GM21723 (cell line): ENCODE measurements around the gene TSPAN31.
"Not testable (repeated sequence)": the region's sequence is repeated elsewhere in the genome, so short reads cannot be mapped to it uniquely, and the experiment has no call there.

Experiments
- ATAC-seq: cut with Tn5 transposase; IDR thresholded peaks from one replicate; pipeline ENCODE4 v1.9.1; 2021; ENCODE audit warnings: mild to moderate bottlenecking, moderate library complexity; ENCODE audit not compliant: unreplicated experiment

The TSPAN31 gene, protein sequence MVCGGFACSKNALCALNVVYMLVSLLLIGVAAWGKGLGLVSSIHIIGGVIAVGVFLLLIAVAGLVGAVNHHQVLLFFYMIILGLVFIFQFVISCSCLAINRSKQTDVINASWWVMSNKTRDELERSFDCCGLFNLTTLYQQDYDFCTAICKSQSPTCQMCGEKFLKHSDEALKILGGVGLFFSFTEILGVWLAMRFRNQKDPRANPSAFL

DNA sequence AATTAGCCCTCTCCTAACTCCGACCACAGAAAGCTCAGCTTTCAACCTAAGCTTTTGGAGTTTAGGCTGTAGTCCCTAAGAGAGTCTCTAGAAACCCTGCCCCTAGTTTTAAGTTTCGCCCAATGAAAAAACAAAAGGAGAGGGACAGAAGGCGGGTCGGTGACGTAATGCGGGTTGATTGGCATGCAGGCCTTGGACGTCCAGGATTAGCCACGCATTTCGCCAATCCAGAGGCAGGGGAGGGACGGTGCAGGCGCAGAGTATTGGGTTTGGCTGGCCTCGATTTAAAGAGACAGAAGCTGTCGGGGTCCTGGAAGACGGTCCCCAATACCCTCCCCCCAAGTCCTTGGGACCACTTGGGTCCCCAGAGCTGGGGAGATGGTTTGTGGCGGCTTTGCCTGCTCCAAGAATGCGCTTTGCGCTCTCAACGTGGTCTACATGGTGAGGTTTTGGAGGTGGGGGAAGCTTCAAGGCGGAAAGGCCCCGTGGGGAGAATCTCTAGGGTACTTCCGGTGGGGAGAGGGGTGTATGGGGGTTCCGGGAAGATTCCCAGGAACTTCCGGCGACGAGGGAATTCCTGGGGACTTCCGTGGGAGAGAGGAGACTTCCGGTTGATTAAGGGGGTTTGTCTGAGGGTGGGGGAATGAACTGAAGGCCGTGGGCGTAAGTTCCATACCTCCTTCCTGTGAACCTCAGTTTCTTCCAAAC is at the start of gene TSPAN31:
TSPAN31 (plus strand) TSS at position 263 of the 708 bp plus-strand sequence; CDS start at position 379, 116 bp downstream.
- ATAC-seq: peak; percentile 83

DNA sequence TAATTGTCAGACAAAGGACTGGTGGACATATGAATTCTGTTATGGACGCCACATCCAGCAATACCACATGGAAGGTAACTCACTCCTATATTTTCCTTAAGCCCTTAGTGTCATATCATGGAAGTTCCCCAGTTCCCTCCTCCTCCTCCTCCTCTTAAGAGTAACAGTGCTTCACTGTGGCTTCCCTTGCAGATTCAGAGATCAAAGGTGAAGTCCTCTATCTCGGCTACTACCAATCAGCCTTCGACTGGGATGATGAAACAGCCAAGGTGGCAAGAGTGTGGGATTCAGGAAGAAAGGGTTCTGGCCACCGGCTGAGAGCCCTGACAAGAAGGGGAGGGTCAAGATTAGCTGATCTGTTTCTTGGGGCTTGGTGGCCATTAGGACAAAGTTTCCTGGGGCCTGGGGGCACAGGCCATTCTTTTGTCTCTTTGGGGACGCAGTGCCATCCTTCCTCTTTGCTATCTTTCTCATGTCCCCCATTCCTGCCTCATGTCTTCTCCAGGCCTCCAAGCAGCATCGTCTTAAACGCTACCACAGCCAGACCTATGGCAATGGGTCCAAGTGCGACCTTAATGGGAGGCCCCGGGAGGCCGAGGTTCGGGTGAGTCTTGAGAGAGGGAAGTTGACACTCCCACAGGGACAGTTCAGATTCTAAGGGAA is 48.9 kb upstream of the TSPAN31 start:
- ATAC-seq: no peak

DNA sequence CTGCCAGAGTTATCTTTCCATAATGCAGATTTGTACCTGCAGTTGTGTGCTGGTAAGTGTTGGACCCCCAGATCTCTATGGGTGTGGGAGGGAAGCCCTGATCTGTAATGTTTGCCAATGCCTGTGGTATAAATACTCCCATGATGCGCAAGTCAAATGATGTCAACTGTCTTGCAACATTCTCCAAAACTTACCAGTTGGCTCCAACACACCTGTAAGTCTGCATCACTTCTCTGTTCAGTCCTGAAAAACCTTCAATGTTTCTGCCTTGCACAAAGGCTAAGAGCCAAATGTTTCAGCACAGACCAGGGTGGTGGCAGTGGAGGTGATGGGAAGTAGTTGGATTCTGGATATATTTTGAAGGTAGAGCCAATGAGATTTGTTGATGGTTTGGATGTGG is 47.8 kb upstream of the TSPAN31 start:
- ATAC-seq: no peak

DNA sequence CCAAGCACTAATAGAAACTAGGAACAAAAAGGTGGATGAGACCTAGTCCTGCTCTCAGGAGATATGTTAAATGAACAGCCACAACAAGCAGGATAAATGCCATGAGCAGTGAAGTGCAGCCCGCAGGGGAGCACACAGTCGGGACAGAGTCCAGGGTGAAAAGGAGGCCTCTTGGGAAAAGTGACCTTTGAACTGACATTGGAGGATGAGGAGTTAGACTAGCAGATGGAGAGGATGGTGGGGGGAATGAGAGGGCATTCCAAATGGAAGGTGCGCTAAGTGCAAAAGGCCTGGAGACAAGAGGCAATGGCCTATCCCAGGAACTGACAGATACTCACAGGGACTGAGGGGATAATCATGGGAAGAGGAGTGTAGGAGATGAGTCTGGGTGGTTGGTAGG is 46.4 kb upstream of the TSPAN31 start:
- no peak for ATAC-seq

DNA sequence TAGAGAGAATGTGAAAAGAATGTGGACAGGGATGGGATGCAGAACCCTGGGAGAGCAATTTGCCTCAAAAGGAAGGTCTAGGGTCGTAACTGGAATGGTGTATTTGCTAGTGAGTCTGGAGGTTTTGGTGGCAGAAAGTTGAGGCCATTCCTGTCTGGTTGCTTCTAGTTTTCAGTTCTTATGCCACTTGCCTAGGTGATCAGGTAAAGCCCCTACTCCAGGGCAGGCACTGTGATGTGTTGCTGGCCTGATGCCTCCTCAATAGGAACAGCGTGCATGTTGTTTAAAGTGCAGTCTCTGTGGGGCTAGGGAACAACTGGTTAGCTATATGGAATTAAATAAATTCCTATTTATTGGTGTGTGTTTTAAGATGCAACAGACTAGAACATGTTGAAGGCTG is 44.5 kb upstream of the TSPAN31 start:
- ATAC-seq: no peak

DNA sequence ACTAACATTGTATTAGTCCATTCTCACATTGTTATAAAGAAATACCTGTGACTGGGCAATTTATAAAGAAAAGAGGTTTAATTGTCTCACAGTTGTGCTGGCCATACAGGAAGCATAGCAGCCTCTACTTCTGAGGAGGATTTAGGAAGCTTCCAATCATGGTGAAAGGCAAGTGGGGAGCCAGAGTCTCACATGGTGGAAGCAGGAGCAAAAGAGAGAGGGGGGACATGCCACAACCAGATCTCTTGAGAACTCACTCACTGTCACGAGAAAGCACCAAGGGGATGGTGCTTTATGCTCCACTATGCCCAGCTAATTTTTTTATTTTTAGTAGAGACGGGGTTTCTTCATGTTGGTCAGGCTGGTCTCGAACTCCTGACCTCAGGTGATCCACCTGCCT is 37.6 kb upstream of the TSPAN31 start:
- ATAC-seq: no peak

DNA sequence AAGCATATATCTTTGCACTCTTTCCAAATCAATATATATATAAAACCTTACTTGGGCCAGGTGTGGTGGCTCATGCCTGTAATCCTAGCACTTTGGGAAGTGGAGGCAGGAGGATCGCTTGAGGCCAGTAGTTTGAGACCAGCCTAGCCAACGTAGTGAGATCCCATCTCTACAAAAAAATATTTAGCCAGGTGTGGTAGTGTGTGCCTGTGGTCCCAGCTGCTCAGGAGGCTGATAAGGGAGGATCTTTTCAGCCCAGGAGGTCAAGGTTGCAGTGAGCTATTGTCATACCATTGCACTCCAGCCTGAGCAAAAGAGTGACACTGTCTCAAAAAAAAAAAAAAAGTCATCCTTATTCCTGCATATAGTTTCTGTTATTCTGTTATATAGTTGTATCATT is 36.5 kb upstream of the TSPAN31 start:
- no peak for ATAC-seq

DNA sequence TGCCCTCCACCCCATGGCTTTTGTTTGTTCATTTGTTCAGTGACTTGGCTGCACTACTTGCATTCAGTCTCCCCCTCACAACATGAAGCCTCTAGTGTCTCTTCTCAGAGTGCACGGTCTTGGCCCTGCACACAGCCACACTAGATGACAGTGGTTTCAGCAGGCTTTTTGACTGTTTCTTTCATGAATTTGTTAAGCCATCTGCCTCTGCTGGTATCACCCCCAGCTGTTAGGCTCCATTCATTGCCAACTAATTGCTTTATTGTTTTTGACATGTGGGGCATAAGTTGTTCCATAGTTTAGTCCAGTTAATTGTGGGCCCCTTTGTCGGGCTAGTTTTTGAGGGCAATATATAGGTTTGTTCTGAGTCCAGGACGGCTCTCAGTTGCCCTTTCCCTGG is 32.1 kb upstream of the TSPAN31 start:
- no peak for ATAC-seq

DNA sequence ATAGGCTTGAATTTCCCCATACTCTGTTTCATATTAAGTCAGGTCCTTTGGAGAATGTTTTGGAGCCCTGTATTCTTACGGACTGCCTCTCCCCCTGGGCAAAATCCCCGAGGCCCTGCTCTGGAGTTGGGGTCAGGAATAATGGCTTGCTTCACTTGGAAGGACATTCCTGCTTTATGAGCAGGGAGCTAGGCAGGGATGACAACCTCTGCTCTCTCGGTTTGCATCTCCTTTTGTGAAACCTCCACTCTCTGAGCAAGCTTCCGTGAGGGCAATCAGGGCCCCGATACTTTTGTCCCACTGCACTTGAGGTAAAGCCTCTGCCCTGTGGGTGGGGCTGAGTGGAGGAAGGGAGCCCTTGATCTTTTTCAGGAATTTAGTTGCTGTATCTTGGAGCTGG is 31.6 kb upstream of the TSPAN31 start:
- ATAC-seq: no peak

DNA sequence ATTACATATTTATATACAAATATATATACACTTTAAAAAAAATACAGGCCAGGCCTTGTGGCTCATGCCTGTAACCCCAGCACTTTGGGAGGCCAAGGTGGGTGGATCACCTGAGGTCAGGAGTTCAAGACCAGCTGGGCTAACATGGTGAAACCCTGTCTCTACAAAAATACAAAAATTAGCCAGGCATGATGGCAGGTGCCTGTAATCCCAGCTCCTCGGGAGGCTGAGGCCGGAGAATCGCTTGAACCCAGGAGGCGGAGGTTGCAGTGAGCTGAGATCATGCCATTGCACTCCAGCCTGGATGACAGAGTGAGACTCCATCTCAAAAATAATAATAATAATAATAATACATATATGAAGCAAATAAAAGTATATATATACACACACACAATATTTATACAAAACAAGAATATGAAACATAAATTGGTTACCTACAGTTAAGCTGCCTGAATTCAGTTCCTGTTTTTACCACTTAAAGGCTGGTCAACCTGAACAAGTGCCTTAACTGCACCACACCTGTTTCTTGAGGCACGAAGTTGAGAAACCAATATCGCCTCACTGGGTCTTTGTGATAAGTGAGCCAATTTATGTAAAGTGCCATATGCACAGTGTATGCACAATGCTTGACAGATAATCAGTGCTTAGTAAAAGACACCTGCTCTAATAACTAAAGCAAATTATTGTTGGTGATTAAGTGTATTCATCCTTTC is 29.6 kb upstream of the TSPAN31 start:
- ATAC-seq: not testable (repeated sequence)

DNA sequence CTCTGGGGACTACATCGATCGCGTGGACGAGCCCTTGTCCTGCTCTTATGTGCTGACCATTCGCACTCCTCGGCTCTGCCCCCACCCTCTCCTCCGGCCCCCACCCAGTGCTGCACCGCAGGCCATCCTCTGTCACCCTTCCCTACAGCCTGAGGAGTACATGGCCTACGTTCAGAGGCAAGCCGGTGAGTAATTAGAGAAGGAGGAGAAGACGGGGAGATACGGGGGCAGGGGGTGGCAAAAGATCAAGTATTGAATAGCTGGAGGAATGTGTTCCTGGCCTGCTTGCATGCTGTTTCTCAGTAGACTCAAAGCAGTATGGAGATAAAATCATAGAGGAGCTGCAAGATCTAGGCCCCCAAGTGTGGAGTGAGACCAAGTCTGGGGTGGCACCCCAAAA is 29.1 kb upstream of the TSPAN31 start:
- ATAC-seq: no peak

DNA sequence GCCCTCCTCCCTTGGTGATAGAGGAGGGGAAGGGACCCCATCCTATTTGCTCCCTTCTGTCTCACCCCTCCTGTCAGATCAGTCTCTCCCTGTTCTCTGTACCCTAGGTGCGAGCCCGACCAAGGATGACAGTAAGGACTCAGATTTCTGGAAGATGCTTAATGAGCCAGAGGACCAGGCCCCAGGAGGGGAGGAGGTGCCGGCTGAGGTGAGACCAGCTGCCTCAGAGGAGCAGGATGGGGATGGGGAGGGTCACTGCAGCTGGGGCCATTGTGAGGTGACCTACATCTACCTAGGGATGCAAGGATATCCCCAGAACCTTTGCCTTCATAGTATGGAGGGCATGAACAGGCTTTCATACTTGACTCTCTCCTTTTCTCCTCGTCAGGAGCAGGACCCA is 28.5 kb upstream of the TSPAN31 start:
- no peak for ATAC-seq

DNA sequence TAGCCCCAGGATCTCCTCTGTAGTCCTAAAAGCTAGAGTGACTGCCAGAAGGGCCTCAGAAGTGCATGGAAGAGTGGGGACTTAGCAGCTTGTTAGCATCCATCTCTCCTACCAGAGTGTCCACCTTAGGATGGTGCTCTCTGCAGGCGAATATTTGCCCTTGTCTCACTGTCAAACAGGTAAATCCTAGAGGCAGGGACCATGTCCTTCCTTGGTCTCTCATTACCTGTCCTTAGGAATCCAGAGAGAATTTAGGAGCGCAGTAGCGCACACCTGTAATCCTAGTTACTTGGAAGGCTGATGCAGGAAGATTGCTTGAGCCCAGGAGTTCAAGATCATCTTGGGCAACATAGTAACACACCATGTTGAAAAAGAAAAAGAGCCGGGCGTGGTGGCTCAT is 27.7 kb upstream of the TSPAN31 start:
- ATAC-seq: no peak

DNA sequence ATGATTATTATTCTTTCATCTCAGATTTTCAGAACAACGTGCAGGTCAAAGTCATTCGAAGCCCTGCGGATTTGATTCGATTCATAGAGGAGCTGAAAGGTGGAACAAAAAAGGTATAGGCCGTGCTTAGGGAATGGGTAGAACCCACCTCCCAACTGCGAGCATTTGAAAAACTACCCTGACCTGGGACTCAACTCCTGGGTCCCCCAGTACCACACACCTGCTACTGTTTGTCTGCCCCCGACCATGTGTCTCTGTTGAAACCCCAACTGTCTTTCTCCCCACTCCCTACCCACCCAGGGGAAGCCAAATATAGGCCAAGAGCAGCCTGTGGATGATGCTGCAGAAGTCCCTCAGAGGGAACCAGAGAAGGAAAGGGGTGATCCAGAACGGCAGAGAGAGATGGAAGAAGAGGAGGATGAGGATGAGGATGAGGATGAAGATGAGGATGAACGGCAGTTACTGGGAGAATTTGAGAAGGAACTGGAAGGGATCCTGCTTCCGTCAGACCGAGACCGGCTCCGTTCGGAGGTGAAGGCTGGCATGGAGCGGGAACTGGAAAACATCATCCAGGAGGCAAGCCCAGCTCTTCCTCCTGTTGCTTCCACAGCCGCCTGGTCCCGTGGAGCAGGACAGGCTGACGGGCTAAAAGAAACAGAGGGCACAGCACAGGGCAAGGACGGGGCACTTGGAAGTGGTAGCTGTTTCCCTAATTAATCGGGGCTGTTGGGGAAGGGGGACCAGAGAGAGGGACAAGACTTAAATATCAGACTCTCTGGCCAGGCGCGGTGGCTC is 26.8 kb upstream of the TSPAN31 start:
- ATAC-seq: no peak

DNA sequence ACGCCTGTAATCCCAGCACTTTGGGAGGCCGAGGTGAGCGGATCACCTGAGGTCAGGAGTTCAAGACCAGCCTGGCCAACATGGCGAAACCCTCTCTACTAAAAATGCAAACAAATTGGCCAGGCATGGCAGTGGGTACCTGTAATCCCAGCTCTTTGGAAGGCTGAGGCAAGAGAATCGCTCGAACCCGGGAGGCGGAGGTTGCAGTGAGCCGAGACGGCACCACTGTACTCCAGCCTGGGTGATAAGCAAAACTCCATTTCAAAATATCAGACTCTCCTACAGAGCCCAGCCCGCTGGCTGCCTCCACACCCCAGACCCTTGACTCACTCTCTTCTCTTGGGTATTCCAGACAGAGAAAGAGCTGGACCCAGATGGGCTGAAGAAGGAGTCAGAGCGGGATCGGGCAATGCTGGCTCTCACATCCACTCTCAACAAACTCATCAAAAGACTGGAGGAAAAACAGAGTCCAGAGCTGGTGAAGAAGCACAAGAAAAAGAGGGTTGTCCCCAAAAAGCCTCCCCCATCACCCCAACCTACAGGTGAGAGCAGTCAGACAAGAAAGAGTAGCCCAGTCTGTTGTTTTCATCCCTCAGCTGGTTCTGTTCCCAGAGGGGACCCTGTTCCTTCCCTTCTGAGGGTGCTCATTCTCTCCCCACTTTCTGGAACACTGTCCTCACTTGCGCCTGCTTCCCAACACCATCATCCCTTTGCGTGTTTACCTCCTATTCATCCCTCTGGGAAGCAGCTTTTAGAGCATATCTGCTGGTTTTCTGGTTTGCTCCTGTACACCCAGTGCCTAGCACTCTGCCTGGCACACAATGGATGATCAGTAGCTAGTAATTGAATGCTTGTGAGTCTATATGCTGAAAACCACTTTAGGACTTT is 26.0 kb upstream of the TSPAN31 start:
- ATAC-seq: no peak

DNA sequence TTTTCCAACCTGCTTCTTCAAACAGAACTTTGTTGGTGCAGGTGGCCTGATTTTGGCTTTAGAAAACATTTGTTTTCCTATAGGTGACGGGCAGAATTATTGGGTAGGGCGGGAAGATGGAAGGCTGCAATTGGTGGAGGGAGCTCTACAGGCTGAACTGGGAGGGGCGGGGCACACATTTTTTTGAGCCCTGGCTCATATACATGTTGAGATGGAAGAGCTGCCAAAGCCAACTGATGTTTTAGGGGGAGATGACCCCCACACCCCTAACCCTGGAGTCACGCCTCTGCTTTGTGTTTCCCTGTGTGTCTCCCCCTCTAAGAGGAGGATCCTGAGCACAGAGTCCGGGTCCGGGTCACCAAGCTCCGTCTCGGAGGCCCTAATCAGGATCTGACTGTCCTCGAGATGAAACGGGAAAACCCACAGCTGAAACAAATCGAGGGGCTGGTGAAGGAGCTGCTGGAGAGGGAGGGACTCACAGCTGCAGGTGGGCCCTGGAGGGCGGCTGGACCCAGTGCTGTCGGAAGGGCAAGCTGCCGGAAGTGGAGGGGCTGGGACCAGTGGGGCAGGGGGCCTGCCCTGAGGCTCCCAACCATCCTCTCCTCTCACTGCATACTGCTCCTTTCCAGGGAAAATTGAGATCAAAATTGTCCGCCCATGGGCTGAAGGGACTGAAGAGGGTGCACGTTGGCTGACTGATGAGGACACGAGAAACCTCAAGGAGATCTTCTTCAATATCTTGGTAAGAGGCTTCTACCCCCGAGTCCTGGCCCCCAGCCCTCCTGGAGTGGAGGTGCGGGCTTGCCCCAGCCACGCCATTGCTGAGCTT is 24.8 kb upstream of the TSPAN31 start:
- no peak for ATAC-seq

DNA sequence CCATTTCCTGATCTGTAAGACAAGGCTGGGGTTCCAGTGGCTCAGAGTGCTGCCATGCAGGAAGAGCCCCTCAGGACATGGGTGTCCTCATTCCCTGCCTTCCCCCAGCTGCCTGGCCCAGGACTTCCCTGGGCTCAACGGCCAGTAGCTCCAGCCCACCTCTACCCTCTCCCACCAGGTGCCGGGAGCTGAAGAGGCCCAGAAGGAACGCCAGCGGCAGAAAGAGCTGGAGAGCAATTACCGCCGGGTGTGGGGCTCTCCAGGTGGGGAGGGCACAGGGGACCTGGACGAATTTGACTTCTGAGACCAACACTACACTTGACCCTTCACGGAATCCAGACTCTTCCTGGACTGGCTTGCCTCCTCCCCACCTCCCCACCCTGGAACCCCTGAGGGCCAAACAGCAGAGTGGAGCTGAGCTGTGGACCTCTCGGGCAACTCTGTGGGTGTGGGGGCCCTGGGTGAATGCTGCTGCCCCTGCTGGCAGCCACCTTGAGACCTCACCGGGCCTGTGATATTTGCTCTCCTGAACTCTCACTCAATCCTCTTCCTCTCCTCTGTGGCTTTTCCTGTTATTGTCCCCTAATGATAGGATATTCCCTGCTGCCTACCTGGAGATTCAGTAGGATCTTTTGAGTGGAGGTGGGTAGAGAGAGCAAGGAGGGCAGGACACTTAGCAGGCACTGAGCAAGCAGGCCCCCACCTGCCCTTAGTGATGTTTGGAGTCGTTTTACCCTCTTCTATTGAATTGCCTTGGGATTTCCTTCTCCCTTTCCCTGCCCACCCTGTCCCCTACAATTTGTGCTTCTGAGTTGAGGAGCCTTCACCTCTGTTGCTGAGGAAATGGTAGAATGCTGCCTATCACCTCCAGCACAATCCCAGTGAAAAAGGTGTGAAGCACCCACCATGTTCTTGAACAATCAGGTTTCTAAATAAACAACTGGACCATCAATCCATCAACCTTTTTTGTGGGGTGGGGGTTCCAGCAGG is 23.9 kb upstream of the TSPAN31 start:
- no peak for ATAC-seq
